Testis (tissue), 3 donors: ENCODE measurements around the gene KLHL25. TPM values are rescaled to one million over a fixed set of nuclear protein-coding genes. Genes with fewer than 3 reads are reported as not detected.

ENCODE experiments used
- DNase-seq: peaks from one replicate; pipeline ENCODE4 v3.0.0-alpha.2; 2019
- H3K27ac ChIP-seq, 2 donors: fragments of 200-600 bp; sonication (generic); one replicate each; pipeline ENCODE4 v1.5.1; 2019
- H3K27me3 ChIP-seq: fragments of 200-600 bp; sonication (generic); one replicate; pipeline ENCODE4 v1.5.1; 2019
- H3K36me3 ChIP-seq: fragments of 200-600 bp; sonication (generic); one replicate; pipeline ENCODE4 v1.5.1; 2017; ENCODE audit warnings: low read depth; ENCODE audit errors: missing control alignments
- H3K4me1 ChIP-seq: fragments of 200-600 bp; sonication (generic); one replicate; pipeline ENCODE4 v1.5.1; 2019
- H3K4me3 ChIP-seq, 2 donors: fragments of 200-600 bp; sonication (generic); one replicate each; pipeline ENCODE4 v1.5.1; 2017 to 2019
- H3K9me3 ChIP-seq: fragments of 200-600 bp; sonication (generic); one replicate; pipeline ENCODE4 v1.5.1; 2017
- POLR2A ChIP-seq: fragments of 450-650 bp; IDR thresholded peaks from one replicate; pipeline ENCODE4 v1.6.1; 2017; ENCODE audit warnings: antibody characterized with exemption, mild to moderate bottlenecking, moderate library complexity
- WGBS, 2 donors: methylation state at CpG; one replicate each; pipeline ENCODE4 v1.1.5; 2018; 5-methylcytosine and 5-hydroxymethylcytosine counted together
- intact Hi-C: fragments of 100-400 bp; cut with DNase I; formaldehyde crosslinking; loops from one replicate; pipeline ENCODE4 v1.15.1; 2023; ENCODE audit warnings: low total_unique reads
- polyA plus RNA-seq: library from polyadenylated mRNA; stranded (reverse); fragments of 350-450 nt; fragmentation: Illumina TruSeq; extraction: RNeasy Lipid Tissue Mini Kit (QIAGEN cat#74804); gene quantifications from one replicate; pipeline ENCODE4 v1.2.3, GENCODE V29; 2014; ENCODE audit warnings: low read depth, low replicate concordance; ENCODE audit not compliant: insufficient read depth
- total RNA-seq, 2 donors: library from RNA; depleted of rRNA; stranded (reverse); fragments of >200 nt; gene quantifications; one replicate each; pipeline ENCODE4 v1.2.3, GENCODE V29; 2016
- TF ChIP-seq, protein P1 (sequence below), 3 experiments: fragments of 450-650 bp in 2 of 3; fragments of 200-600 bp in 1 of 3; sonication (generic) in 1 of 3; IDR thresholded peaks; one replicate each; pipeline ENCODE4 v1.5.1; 2016 to 2019; ENCODE audit warnings: antibody characterized with exemption in 3 of 3, mild to moderate bottlenecking in 2 of 3, moderate library complexity in 1 of 3

Gene KLHL25
- total and polyA plus RNA-seq, 3 donors from 2014 or later = 19.6 to 50.1 (median 42.6) TPM

- TF ChIP-seq, protein P1, sequence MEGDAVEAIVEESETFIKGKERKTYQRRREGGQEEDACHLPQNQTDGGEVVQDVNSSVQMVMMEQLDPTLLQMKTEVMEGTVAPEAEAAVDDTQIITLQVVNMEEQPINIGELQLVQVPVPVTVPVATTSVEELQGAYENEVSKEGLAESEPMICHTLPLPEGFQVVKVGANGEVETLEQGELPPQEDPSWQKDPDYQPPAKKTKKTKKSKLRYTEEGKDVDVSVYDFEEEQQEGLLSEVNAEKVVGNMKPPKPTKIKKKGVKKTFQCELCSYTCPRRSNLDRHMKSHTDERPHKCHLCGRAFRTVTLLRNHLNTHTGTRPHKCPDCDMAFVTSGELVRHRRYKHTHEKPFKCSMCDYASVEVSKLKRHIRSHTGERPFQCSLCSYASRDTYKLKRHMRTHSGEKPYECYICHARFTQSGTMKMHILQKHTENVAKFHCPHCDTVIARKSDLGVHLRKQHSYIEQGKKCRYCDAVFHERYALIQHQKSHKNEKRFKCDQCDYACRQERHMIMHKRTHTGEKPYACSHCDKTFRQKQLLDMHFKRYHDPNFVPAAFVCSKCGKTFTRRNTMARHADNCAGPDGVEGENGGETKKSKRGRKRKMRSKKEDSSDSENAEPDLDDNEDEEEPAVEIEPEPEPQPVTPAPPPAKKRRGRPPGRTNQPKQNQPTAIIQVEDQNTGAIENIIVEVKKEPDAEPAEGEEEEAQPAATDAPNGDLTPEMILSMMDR (IDR thresholded peaks at IDR 0.05) = no peak
- no peak for TF ChIP-seq POLR2A
- H3K4me3 ChIP-seq = no peak overlapping the region
- no peak overlapping the region for H3K27ac ChIP-seq
- WGBS, 2 donors = 71 to 89% methylated on average over 6 of the region's 6 CpGs
- DNase-seq = no peak
- H3K9me3 ChIP-seq = no peaks in the 10 kb centered on the region
- peaks cover 46% of the 10 kb centered on the region for H3K4me1 ChIP-seq
- H3K36me3 ChIP-seq = no peaks in the 10 kb centered on the region
- intact Hi-C loops = no loop called here
- H3K27me3 ChIP-seq = no peaks in the 10 kb centered on the region
Measured at GRCh38 chr15:85782064-85782463, 12.7 kb downstream of the KLHL25 start.

DNA sequence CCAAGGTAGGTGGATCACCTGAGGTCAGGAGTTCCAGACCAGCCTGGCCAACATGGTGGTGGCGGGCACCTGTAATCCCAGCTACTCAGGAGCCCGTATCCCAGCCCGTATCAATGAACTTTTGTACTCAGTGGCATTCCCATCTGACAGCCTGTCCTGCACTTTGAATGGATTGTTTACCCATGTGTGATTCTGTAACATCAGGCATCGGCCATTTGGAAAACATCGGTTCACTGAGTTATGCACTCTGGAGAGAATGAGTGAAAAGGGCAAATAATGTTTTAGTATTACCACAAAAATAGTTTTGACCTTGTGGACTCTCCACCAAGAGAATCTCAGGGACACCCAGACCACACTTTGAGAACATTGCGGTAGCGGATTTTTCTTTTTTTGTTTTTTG, 13.6 kb downstream of the KLHL25 start:
- Histone ChIP-seq H3K27ac (peak overlapping the region in 1 of 2 donors; percentile 3), H3K9me3 (no peaks in the 10 kb centered on the region), H3K36me3 (no peaks in the 10 kb centered on the region), H3K27me3 (no peaks in the 10 kb centered on the region), H3K4me3 (no peak overlapping the region), H3K4me1 (peaks cover 38% of the 10 kb centered on the region)
- intact Hi-C loops = no loop called here
- no peak for DNase-seq
- 36 to 61% methylated on average over 7 of the region's 7 CpGs for WGBS, 2 donors
- TF ChIP-seq, protein P1 (IDR thresholded peaks at IDR 0.05) = no peak
- no peak for TF ChIP-seq POLR2A

GRCh38 chr15:85780225-85780985, 14.3 kb downstream of the KLHL25 start:
- H3K27me3 ChIP-seq = no peaks in the 10 kb centered on the region
- WGBS, 2 donors = 71 to 74% methylated on average over 8 of the region's 8 CpGs
- DNase-seq = no peak
- H3K4me3 ChIP-seq = no peak overlapping the region
- H3K36me3 ChIP-seq = no peaks in the 10 kb centered on the region
- peaks cover 31% of the 10 kb centered on the region for H3K4me1 ChIP-seq
- no peaks in the 10 kb centered on the region for H3K9me3 ChIP-seq
- intact Hi-C loops = no loop called here
- peak overlapping the region in 1 of 2 donors; percentile 3 for H3K27ac ChIP-seq
- TF ChIP-seq, protein P1 (IDR thresholded peaks at IDR 0.05) = no peak
- no peak for TF ChIP-seq POLR2A

DNA sequence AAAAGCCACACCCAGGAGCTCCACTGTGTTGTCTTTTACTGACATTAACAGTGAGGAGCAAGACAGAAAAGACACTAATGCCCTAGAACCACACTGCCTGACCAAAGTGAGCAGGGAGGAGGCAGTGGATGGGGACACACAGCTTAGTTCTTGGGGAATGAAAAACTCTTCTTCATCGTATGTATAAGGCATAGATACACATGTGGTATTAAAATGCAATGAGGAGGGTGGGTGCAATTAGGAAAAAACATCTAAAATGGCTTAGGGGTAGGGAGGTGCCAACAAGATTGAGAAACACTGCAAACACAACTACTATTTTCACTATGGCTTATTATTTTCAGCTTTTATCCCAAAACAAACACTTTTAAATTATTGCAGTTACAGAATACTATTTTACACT, 15.5 kb downstream of the KLHL25 start:
- no peak for DNase-seq
- no peaks in the 10 kb centered on the region for H3K9me3 ChIP-seq
- H3K4me3 ChIP-seq = no peak overlapping the region
- TF ChIP-seq, protein P1 (IDR thresholded peaks at IDR 0.05) = no peak
- WGBS, 2 donors = 96 to 97% methylated on average over 1 of the region's 1 CpG
- intact Hi-C loops = no loop called here
- H3K4me1 ChIP-seq = peaks cover 27% of the 10 kb centered on the region
- H3K36me3 ChIP-seq = no peaks in the 10 kb centered on the region
- H3K27ac ChIP-seq = no peak overlapping the region
- no peaks in the 10 kb centered on the region for H3K27me3 ChIP-seq
